Osteocyte (in vitro differentiated cells): ENCODE results near the gene MAP3K20. TPM values are rescaled to one million over a fixed set of nuclear protein-coding genes. Genes with fewer than 3 reads are reported as not detected.

ENCODE experiments used
- DNase-seq: peaks from one replicate; pipeline ENCODE4 v3.0.0; 2021; ENCODE audit warnings: mixed read lengths; ENCODE audit not compliant: unreplicated experiment; ENCODE audit errors: extremely low spot score
- H3K27ac Mint-ChIP-seq: one replicate; pipeline ENCODE4 v1.8.0; 2021; ENCODE audit warnings: mild to moderate bottlenecking, mixed read lengths; ENCODE audit not compliant: unreplicated experiment
- H3K27me3 Mint-ChIP-seq: one replicate; pipeline ENCODE4 v1.8.0; 2021; ENCODE audit warnings: mixed read lengths; ENCODE audit not compliant: unreplicated experiment
- H3K36me3 Mint-ChIP-seq: one replicate; pipeline ENCODE4 v1.8.0; 2021; ENCODE audit warnings: mixed read lengths; ENCODE audit not compliant: unreplicated experiment
- H3K4me1 Mint-ChIP-seq: one replicate; pipeline ENCODE4 v1.8.0; 2021; ENCODE audit warnings: mixed read lengths; ENCODE audit not compliant: unreplicated experiment
- H3K4me3 Mint-ChIP-seq: one replicate; pipeline ENCODE4 v1.8.0; 2021; ENCODE audit warnings: mild to moderate bottlenecking, moderate library complexity, mixed read lengths; ENCODE audit not compliant: unreplicated experiment
- H3K9me3 Mint-ChIP-seq: one replicate; pipeline ENCODE4 v1.8.0; 2021; ENCODE audit warnings: mixed read lengths; ENCODE audit not compliant: unreplicated experiment
- total RNA-seq: library from RNA; stranded (reverse); gene quantifications from 2 replicates; pipeline ENCODE4 v1.2.1, GENCODE V29; 2021
- TF ChIP-seq, protein P1 (sequence below): fragments of 200-600 bp; sonication (generic); IDR thresholded peaks from 2 replicates; pipeline ENCODE4 v1.5.0; 2021; ENCODE audit warnings: antibody characterized with exemption, mild to moderate bottlenecking, moderate library complexity

The MAP3K20 gene
- total RNA-seq, 1 donor from 2014 or later: 57.4 TPM

DNA sequence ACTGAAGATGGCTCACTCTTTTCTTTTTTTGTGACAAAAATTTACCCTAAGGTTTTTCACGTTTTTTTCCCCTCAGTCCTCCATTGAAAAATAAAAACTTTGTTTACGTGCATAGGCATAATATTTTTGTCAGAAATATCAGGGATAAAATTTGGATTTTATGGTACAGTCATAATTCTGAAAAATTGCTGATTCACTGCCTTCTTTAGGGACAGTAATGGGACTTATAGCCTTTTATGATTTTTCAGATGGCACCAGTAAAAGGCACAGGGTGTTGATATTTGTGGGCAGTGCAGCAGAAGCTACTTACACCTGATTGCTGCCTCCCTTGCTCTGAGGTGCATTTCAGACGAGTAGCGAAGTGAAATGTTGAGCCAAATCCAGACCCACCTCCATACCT, 139.7 kb downstream of the MAP3K20 start:
- H3K36me3 Mint-ChIP-seq: peaks cover 10% of the 10 kb centered on the region
- no peak for DNase-seq
- H3K9me3 Mint-ChIP-seq: no peaks in the 10 kb centered on the region
- H3K27ac Mint-ChIP-seq: no peak overlapping the region
- H3K27me3 Mint-ChIP-seq: no peaks in the 10 kb centered on the region
- H3K4me3 Mint-ChIP-seq: no peak overlapping the region
- TF ChIP-seq, protein P1, sequence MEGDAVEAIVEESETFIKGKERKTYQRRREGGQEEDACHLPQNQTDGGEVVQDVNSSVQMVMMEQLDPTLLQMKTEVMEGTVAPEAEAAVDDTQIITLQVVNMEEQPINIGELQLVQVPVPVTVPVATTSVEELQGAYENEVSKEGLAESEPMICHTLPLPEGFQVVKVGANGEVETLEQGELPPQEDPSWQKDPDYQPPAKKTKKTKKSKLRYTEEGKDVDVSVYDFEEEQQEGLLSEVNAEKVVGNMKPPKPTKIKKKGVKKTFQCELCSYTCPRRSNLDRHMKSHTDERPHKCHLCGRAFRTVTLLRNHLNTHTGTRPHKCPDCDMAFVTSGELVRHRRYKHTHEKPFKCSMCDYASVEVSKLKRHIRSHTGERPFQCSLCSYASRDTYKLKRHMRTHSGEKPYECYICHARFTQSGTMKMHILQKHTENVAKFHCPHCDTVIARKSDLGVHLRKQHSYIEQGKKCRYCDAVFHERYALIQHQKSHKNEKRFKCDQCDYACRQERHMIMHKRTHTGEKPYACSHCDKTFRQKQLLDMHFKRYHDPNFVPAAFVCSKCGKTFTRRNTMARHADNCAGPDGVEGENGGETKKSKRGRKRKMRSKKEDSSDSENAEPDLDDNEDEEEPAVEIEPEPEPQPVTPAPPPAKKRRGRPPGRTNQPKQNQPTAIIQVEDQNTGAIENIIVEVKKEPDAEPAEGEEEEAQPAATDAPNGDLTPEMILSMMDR: no peak
- peaks cover 23% of the 10 kb centered on the region for H3K4me1 Mint-ChIP-seq

DNA sequence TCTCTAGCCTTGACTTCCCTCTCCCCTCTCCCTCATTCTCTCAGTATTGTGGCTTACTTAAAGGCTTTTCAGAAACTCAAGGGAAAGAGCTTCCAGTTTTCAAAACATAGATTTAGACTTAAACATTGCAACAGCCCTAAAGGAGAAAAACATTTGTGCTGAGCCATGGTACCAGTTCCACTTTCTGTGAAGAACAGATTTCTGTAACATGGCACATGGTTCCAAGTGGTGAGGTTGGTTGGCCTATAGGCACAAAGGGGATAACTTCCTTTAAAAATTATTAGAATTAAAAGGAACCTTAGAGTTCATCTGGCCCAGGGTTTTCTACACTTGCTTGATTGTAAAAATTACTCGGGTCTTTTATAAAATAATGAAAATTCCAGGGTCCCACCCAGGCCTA, 140.4 kb downstream of the MAP3K20 start:
- Mint-ChIP-seq H3K4me3 (no peak overlapping the region), H3K4me1 (peaks cover 17% of the 10 kb centered on the region), H3K36me3 (peaks cover 10% of the 10 kb centered on the region), H3K27me3 (no peaks in the 10 kb centered on the region), H3K27ac (no peak overlapping the region), H3K9me3 (no peaks in the 10 kb centered on the region)
- TF ChIP-seq, protein P1: no peak
- no peak for DNase-seq

DNA sequence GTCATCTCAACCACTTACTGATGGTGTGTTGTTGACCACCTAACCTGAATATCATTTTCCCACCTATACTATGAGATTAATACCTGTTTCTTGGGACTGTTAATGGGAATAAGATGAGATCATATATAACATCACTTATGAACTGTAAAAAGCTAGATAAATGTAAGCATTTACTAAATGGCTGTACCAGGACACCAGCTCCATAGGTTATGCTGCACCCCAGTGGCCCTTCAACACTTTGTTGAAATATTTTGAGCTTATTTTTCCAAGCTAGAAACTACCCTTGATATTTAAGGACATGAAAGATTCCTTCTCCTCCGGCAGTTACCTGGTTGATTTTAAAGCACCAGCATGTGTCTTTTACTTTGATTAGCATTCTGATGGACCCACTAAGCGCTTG, 141.0 kb downstream of the MAP3K20 start:
- DNase-seq: no peak
- H3K9me3 Mint-ChIP-seq: no peaks in the 10 kb centered on the region
- peaks cover 17% of the 10 kb centered on the region for H3K4me1 Mint-ChIP-seq
- TF ChIP-seq, protein P1: no peak
- H3K27me3 Mint-ChIP-seq: no peaks in the 10 kb centered on the region
- no peak overlapping the region for H3K4me3 Mint-ChIP-seq
- peaks cover 11% of the 10 kb centered on the region for H3K36me3 Mint-ChIP-seq
- H3K27ac Mint-ChIP-seq: no peak overlapping the region

DNA sequence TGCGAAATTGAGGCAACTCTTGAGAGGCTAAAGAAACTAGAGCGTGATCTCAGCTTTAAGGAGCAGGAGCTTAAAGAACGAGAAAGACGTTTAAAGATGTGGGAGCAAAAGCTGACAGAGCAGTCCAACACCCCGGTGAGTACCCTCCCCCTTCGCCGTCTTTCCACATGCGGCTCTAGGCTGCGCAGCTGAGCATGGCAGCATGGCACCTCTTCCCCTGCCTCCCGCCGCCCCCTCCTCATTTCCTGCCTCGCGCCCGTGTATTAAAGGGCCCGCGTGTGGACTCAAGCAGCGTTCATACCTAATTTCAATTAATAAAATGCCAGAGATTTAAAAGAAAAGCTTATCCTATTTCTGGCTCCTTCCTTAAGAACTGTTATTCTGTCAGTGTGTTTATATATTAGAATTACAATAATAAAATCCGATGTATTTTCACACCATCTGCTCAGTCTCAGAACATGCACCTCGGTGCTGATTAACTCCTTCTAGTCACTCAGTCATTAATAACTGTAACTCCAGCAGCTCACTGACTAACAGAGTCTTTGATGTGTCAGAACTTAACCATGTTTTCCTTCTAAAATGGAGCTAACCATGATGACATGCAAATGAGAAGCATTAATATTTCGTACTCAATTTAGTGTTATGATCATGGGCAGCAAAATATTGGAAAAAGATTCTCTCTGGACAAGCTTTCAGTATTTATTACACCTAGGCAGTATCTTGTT, 141.6 kb downstream of the MAP3K20 start:
- no peak for DNase-seq
- TF ChIP-seq, protein P1: no peak
- no peak overlapping the region for H3K4me3 Mint-ChIP-seq
- H3K27ac Mint-ChIP-seq: no peak overlapping the region
- H3K4me1 Mint-ChIP-seq: peaks cover 17% of the 10 kb centered on the region
- H3K9me3 Mint-ChIP-seq: no peaks in the 10 kb centered on the region
- H3K36me3 Mint-ChIP-seq: peaks cover 12% of the 10 kb centered on the region
- no peaks in the 10 kb centered on the region for H3K27me3 Mint-ChIP-seq

DNA sequence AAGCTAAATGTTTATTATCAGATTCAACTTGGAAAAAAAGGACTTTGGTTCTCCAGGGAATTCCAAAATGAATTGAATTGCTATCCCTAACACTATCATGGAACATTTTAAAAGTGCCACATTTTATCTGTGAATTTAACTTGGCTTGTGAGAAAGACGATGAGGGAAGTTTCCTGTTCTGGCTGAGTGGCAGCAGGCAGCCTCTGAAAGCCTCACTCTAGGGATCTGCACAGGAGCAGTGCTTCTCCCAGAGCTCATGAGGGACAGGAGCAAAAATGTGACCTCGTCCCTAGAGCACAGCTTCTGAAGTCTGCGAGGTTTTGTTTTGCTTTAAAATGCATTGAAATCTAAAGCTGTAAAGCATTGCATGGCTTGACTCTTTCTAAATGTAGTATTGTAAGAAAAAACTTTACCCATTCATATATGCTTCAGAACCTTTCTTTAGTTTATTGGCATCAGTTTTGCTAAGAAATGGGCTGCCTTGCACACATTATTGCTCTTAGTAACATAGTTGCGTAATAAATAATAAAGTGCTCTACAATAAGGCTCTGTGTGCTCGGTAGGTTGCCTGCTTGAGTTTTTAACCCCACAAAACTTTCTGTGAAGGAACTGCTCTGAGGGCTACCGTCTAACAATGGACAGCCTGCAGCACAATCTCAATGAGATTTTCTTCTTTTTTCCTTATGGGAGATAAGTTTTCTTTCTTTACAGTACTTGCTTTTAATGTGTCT, 142.8 kb downstream of the MAP3K20 start:
- Mint-ChIP-seq H3K4me3 (no peak overlapping the region), H3K27ac (peak overlapping the region; percentile 65), H3K27me3 (no peaks in the 10 kb centered on the region), H3K4me1 (peaks cover 17% of the 10 kb centered on the region), H3K36me3 (peaks cover 12% of the 10 kb centered on the region), H3K9me3 (no peaks in the 10 kb centered on the region)
- DNase-seq: no peak
- TF ChIP-seq, protein P1: no peak
